IgD-negative memory B cell (primary cell): Measurements from ENCODE around the gene ASB6. TPM values are rescaled to one million over a fixed set of nuclear protein-coding genes. Genes with fewer than 3 reads are reported as not detected.

Source experiments
- H3K27ac Mint-ChIP-seq, 3 donors: one replicate each; pipeline ENCODE4 v1.8.0; 2020 to 2022; ENCODE audit warnings: mild to moderate bottlenecking in 3 of 3, mixed read lengths in 3 of 3, moderate library complexity in 1 of 3
- H3K27me3 Mint-ChIP-seq: one replicate; pipeline ENCODE4 v1.8.0; 2021; ENCODE audit warnings: mixed read lengths
- H3K36me3 Mint-ChIP-seq: one replicate; pipeline ENCODE4 v1.8.0; 2020; ENCODE audit warnings: mild to moderate bottlenecking, mixed read lengths
- H3K4me1 Mint-ChIP-seq, 3 donors: one replicate each; pipeline ENCODE4 v1.8.0; 2020 to 2022; ENCODE audit warnings: mixed read lengths in 3 of 3, mild to moderate bottlenecking in 1 of 3
- H3K4me3 Mint-ChIP-seq, 4 donors: one replicate each; pipeline ENCODE4 v1.8.0; 2020 to 2022; ENCODE audit warnings: mild to moderate bottlenecking in 4 of 4, mixed read lengths in 4 of 4, moderate library complexity in 3 of 4
- H3K9me3 Mint-ChIP-seq, 3 donors: one replicate each; pipeline ENCODE4 v1.8.0; 2020 to 2021; ENCODE audit warnings: mixed read lengths in 3 of 3, mild to moderate bottlenecking in 1 of 3
- polyA plus RNA-seq: library from polyadenylated mRNA; unstranded; fragments of 300-500 nt; fragmentation: Illumina TruSeq; gene quantifications from one replicate; pipeline ENCODE4 v1.2.3, GENCODE V29; 2021

ASB6 gene
- polyA plus RNA-seq, 1 donor from 2014 or later, result 27.2 TPM

DNA sequence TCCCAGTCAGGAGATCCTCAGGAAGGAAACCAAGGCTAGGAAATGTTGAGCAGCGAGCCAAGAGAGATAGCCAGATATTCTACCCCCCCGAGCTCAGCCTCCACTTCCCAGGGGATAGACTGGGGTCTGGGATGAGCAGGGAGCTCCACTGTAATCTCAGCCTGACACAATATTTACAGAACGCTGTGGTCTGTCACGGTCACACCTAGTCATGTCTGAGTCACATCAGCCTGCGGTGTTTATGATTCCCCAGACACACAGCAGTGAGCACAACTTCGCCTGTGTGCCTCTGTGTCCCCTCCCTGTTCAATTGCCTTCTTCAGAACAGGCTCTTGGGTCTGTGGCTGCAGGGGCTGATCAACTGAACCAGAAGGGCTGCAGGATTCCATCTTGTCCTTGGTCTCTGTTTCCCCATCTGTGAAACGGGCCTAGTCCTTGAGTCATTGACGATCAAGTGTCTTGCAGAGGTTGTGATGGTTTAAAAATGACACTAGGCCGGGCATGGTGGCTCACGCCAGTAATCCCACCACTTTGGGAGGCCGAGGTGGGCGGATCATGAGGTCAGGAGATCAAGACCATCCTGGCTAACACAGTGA lies 14.9 kb upstream of the ASB6 start:
- H3K4me1 Mint-ChIP-seq, result no peaks in the 10 kb centered on the region
- H3K27ac Mint-ChIP-seq, result peak overlapping the region in 1 of 3 donors; percentile 21
- no peaks in the 10 kb centered on the region for H3K9me3 Mint-ChIP-seq
- no peak overlapping the region for H3K4me3 Mint-ChIP-seq
- no peaks in the 10 kb centered on the region for H3K27me3 Mint-ChIP-seq
- H3K36me3 Mint-ChIP-seq, result no peaks in the 10 kb centered on the region

DNA sequence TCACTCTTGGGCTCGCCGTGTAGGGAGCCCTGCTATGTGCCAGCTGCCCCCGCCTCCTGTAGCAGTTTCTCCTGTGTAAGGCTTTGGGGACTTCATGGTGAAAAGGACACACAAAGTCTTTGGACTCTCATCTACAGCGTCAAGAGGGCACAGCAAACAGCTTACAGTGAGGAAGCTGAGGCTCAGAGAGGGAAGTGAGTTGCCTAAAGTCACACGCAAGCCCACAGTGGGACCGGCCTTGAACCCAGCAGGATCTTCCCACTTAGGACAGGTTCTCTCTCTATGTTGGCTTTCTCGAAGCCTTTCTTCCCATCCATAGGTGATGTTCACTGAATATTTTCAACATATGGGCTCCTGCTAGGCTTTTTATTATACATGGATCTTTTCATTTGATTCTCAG lies 13.7 kb upstream of the ASB6 start:
- Mint-ChIP-seq H3K9me3 (no peaks in the 10 kb centered on the region), H3K4me3 (no peak overlapping the region), H3K27me3 (no peaks in the 10 kb centered on the region), H3K36me3 (no peaks in the 10 kb centered on the region), H3K27ac (no peak overlapping the region), H3K4me1 (no peaks in the 10 kb centered on the region)

- Mint-ChIP-seq H3K4me1 (no peaks in the 10 kb centered on the region), H3K27ac (no peak overlapping the region), H3K36me3 (no peaks in the 10 kb centered on the region), H3K9me3 (no peaks in the 10 kb centered on the region), H3K4me3 (no peak overlapping the region), H3K27me3 (no peaks in the 10 kb centered on the region)
These were observed 13.2 kb upstream of the ASB6 start for GRCh38 chr9:129655154-129655553.

- H3K27ac Mint-ChIP-seq, result peak overlapping the region in 1 of 3 donors; percentile 35
These were observed 12.6 kb upstream of the ASB6 start for GRCh38 chr9:129654554-129655040.

DNA sequence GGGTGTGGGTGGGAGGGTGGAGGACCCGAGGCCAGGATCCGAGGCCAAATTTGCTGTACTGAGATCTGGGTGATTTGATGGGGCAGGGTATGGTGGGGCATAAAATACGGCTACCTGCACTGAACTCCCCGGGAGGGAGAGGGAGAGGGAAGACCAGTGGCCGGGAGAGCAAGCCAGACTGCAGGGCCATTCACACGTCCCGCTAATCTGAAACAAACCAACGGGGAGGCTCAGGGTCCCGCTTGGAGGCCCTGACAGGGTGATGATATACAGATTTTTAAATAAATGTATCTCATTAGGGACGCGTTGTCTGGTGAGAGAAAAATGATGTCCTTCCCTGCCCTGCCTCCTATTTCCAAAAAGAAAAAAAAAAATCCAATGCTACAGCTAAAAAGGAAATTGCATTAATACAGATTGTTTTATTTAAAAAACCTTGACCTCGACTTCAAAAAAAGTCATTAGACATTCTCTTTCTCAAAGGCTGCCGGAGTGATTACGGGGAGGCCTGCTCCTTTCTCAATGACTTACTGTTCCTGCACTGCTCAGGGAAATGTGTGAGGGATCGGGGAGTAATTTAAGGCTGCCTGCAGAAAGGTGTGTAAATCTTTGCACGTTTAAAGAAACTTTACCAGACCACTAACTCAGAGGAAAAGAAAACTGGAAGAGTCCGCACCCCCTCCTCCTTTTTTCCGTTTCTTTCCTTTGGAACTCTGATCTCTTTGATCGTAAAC lies 12.0 kb upstream of the ASB6 start:
- H3K27me3 Mint-ChIP-seq, result no peaks in the 10 kb centered on the region
- no peaks in the 10 kb centered on the region for H3K4me1 Mint-ChIP-seq
- H3K27ac Mint-ChIP-seq, result peak overlapping the region in 1 of 3 donors; percentile 35
- H3K4me3 Mint-ChIP-seq, result peak overlapping the region in 1 of 4 donors; percentile 39
- H3K9me3 Mint-ChIP-seq, result no peaks in the 10 kb centered on the region
- no peaks in the 10 kb centered on the region for H3K36me3 Mint-ChIP-seq

More at GRCh38 chr9:129654554-129655040, 12.6 kb upstream of the ASB6 start:
- Mint-ChIP-seq H3K27me3 (no peaks in the 10 kb centered on the region), H3K4me3 (no peak overlapping the region), H3K4me1 (no peaks in the 10 kb centered on the region), H3K36me3 (no peaks in the 10 kb centered on the region), H3K9me3 (no peaks in the 10 kb centered on the region)

DNA sequence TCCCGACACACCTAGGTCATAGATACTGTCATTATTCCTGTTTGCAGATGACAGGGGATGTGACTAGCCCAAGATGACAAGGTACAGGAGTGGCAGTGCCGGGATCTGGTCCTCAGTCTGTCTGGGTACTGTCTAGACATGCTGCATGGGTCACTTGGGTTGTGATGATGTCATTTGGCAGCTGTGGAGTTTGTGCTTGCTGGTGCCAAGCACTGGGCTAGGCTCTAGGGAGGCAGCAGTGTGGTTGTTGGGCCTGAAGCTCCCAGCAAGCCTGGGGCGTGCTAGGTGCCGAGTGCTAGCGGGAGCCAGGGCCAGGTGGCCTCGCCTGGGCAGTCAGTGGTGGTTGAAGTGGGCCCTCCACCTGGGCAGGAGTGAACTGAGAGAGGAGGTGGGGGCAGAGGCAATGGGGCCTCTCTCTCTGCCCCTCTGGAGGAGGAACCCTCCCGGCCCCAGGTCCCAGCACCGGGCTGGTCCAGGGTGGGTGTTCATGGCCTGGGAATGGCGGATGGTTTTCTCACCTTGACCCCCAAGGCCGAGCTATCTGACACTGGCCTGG lies 8.8 kb upstream of the ASB6 start:
- Mint-ChIP-seq H3K4me3 (no peak overlapping the region), H3K27ac (no peak overlapping the region), H3K36me3 (no peaks in the 10 kb centered on the region), H3K4me1 (peaks cover 0 to 2% (median 0%) of the 10 kb centered on the region in 3 donors), H3K9me3 (peaks cover 0 to 4% (median 0%) of the 10 kb centered on the region in 3 donors), H3K27me3 (no peaks in the 10 kb centered on the region)

GRCh38 chr9:129649726-129650679 lies 8.1 kb upstream of the ASB6 start:
- Mint-ChIP-seq H3K27ac (no peak overlapping the region), H3K36me3 (no peaks in the 10 kb centered on the region), H3K4me3 (peak overlapping the region in 1 of 4 donors; percentile 11), H3K9me3 (peaks cover 0 to 4% (median 0%) of the 10 kb centered on the region in 3 donors), H3K4me1 (peaks cover 0 to 2% (median 0%) of the 10 kb centered on the region in 3 donors), H3K27me3 (no peaks in the 10 kb centered on the region)

GRCh38 chr9:129648764-129649115 lies 6.8 kb upstream of the ASB6 start:
- no peak overlapping the region for H3K4me3 Mint-ChIP-seq
- H3K9me3 Mint-ChIP-seq, result peaks cover 0 to 4% (median 0%) of the 10 kb centered on the region in 3 donors
- no peaks in the 10 kb centered on the region for H3K36me3 Mint-ChIP-seq
- no peaks in the 10 kb centered on the region for H3K27me3 Mint-ChIP-seq
- peaks cover 0 to 2% (median 0%) of the 10 kb centered on the region in 3 donors for H3K4me1 Mint-ChIP-seq
- no peak overlapping the region for H3K27ac Mint-ChIP-seq

DNA sequence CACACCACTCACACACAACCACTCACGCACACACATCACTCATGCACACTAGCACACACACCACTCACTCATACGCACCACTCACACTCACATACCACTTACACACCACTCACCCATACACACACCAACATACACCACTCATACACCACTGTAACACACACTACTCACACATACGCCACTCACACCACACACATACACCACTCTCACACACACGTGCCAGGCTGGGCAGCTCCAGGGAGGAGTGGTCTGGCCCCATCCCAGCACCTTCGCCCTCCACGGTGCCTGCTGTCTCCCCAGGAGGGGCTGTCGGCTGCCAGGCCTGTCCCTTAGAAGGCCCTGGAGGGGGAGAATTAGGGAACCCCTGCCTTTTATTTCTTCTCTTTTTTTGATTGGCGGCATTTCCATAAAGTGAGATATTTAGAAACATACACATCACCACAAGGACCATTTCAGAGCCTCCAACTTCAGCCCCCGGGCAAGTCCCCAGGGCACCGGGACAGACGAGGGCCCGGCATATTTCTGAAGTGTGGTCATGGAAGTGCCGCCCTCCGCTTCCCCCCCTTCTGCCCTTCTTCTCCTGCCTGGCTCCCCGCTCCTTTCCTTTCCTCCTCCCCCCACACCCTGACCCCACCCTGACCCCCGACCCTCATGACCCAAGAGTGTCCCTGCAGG lies 6.3 kb upstream of the ASB6 start:
- H3K27me3 Mint-ChIP-seq, result no peaks in the 10 kb centered on the region
- peaks cover 0 to 4% (median 0%) of the 10 kb centered on the region in 3 donors for H3K9me3 Mint-ChIP-seq
- H3K4me1 Mint-ChIP-seq, result peaks cover 0 to 2% (median 0%) of the 10 kb centered on the region in 3 donors
- no peak overlapping the region for H3K4me3 Mint-ChIP-seq
- H3K36me3 Mint-ChIP-seq, result no peaks in the 10 kb centered on the region
- H3K27ac Mint-ChIP-seq, result peak overlapping the region in 1 of 3 donors; percentile 48

- Mint-ChIP-seq H3K27me3 (no peaks in the 10 kb centered on the region), H3K9me3 (peaks cover 0 to 4% (median 0%) of the 10 kb centered on the region in 3 donors), H3K4me1 (peaks cover 0 to 2% (median 0%) of the 10 kb centered on the region in 3 donors), H3K27ac (peak overlapping the region in 1 of 3 donors; percentile 48), H3K4me3 (no peak overlapping the region), H3K36me3 (no peaks in the 10 kb centered on the region)
These were observed 5.7 kb upstream of the ASB6 start for GRCh38 chr9:129647635-129648034.

DNA sequence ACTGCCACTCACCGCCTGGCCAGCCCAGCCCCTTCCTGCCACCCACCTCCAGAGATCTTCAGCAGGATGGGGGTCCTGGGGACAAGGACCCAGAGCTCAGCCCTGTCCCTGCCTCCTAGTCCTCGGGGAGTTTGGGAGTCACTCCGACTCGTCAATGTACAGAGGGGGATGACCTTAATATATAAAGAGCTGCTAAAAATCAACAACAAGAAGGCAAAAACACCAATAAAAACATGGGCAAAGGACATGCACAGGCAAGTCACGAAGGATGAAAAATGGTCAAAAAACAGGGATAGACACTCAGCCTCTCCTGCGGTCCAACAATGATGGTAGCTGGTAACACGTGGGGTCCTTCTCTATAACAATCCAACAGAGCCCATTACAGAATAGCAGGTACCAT lies 4.7 kb upstream of the ASB6 start:
- peaks cover 0 to 4% (median 0%) of the 10 kb centered on the region in 3 donors for H3K9me3 Mint-ChIP-seq
- H3K4me3 Mint-ChIP-seq, result no peak overlapping the region
- no peaks in the 10 kb centered on the region for H3K36me3 Mint-ChIP-seq
- H3K27ac Mint-ChIP-seq, result no peak overlapping the region
- H3K4me1 Mint-ChIP-seq, result peaks cover 0 to 3% (median 2%) of the 10 kb centered on the region in 3 donors
- H3K27me3 Mint-ChIP-seq, result no peaks in the 10 kb centered on the region

DNA sequence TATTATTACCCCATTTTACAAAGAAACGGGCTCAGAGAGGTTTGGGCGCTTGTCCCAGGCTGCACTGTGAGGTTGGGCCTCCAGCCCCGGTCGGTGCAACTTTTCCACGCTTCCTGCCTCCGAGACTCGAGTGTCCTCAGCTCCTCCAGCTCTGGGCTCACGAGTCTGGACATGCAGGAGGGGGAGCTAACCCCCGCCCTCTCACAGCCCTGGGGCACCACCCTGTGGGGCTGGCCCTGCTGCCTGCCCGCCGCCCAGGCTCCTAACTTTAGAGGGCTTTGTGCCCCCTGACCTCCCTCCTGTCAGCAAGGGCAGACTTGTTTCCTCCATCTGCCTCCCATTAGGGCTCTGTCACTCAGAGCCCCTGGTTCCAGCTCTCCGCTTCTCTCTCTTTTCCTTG lies 4.3 kb upstream of the ASB6 start:
- H3K4me1 Mint-ChIP-seq, result peaks cover 2 to 4% (median 3%) of the 10 kb centered on the region in 3 donors
- H3K4me3 Mint-ChIP-seq, result no peak overlapping the region

GRCh38 chr9:129644902-129645301 lies 3.0 kb upstream of the ASB6 start:
- no peaks in the 10 kb centered on the region for H3K27me3 Mint-ChIP-seq
- peaks cover 4 to 10% (median 9%) of the 10 kb centered on the region in 3 donors for H3K4me1 Mint-ChIP-seq
- peaks cover 0 to 4% (median 0%) of the 10 kb centered on the region in 3 donors for H3K9me3 Mint-ChIP-seq
- peak overlapping the region in 1 of 4 donors; percentile 61 for H3K4me3 Mint-ChIP-seq
- no peaks in the 10 kb centered on the region for H3K36me3 Mint-ChIP-seq
- H3K27ac Mint-ChIP-seq, result peak overlapping the region in 2 of 3 donors; percentile 55 to 80

More for the DNA sequence above, 4.3 kb upstream of the ASB6 start:
- Mint-ChIP-seq H3K27me3 (no peaks in the 10 kb centered on the region), H3K9me3 (peaks cover 0 to 4% (median 0%) of the 10 kb centered on the region in 3 donors), H3K36me3 (no peaks in the 10 kb centered on the region), H3K27ac (no peak overlapping the region)

- Mint-ChIP-seq H3K9me3 (peaks cover 0 to 4% (median 0%) of the 10 kb centered on the region in 3 donors), H3K4me3 (peak overlapping the region in 2 of 4 donors; percentile 16 to 61), H3K27ac (no peak overlapping the region), H3K27me3 (no peaks in the 10 kb centered on the region), H3K36me3 (no peaks in the 10 kb centered on the region), H3K4me1 (peaks cover 4 to 10% (median 9%) of the 10 kb centered on the region in 3 donors)
These were observed 2.4 kb upstream of the ASB6 start for GRCh38 chr9:129644365-129644764.
